H9 (cell line): Measurements from ENCODE around the gene MPZL3. TPM values are rescaled to one million over a fixed set of nuclear protein-coding genes. Genes with fewer than 3 reads are reported as not detected.

Experiments
- DNase-seq: peaks from one replicate; pipeline ENCODE4 v3.0.0-alpha.2; 2017
- H2AFZ ChIP-seq: one replicate; pipeline ENCODE4 v1.6.1; 2013; ENCODE audit warnings: mild to moderate bottlenecking, low read length, control low read depth, moderate library complexity
- H2AK5ac ChIP-seq: 2 replicates; pipeline ENCODE4 v1.6.1; 2013; ENCODE audit warnings: low read length, control low read depth, mixed read lengths; ENCODE audit not compliant: insufficient read length
- H2BK120ac ChIP-seq: one replicate; pipeline ENCODE4 v1.6.1; 2013; ENCODE audit warnings: low read depth, mild to moderate bottlenecking, low read length, control low read depth, inconsistent platforms; ENCODE audit not compliant: poor library complexity, severe bottlenecking
- H2BK12ac ChIP-seq: 2 replicates; pipeline ENCODE4 v1.6.1; 2013; ENCODE audit warnings: low read length, control low read depth, mixed read lengths, low read depth; ENCODE audit not compliant: insufficient read length
- H2BK15ac ChIP-seq: 2 replicates; pipeline ENCODE4 v1.6.1; 2013; ENCODE audit warnings: low read depth, low read length, control low read depth
- H2BK20ac ChIP-seq: one replicate; pipeline ENCODE4 v1.6.1; 2013; ENCODE audit warnings: low read depth, mild to moderate bottlenecking, low read length, control low read depth, inconsistent platforms; ENCODE audit not compliant: poor library complexity, severe bottlenecking
- H2BK5ac ChIP-seq: 2 replicates; pipeline ENCODE4 v1.6.1; 2013; ENCODE audit warnings: low read length, control low read depth, mixed read lengths; ENCODE audit not compliant: insufficient read length
- H3K14ac ChIP-seq: 2 replicates; pipeline ENCODE4 v1.6.1; 2013; ENCODE audit warnings: low read length, control low read depth; ENCODE audit not compliant: insufficient read depth
- H3K18ac ChIP-seq: 2 replicates; pipeline ENCODE4 v1.6.1; 2013; ENCODE audit warnings: low read depth, mild to moderate bottlenecking, mixed read lengths, low read length, control low read depth; ENCODE audit not compliant: insufficient read length
- H3K23ac ChIP-seq: 2 replicates; pipeline ENCODE4 v1.6.1; 2013; ENCODE audit warnings: low read length, control low read depth, mixed read lengths, low read depth; ENCODE audit not compliant: insufficient read length
- H3K23me2 ChIP-seq: 2 replicates; pipeline ENCODE4 v1.6.1; 2013; ENCODE audit warnings: low read depth, mild to moderate bottlenecking, mixed read lengths, low read length, control low read depth; ENCODE audit not compliant: insufficient read length, poor library complexity, severe bottlenecking
- H3K27ac ChIP-seq: 2 replicates; pipeline ENCODE4 v1.5.1; 2013; ENCODE audit warnings: low read length, control low read depth, mixed read lengths, low read depth; ENCODE audit not compliant: insufficient read length
- H3K27me3 ChIP-seq: 2 replicates; pipeline ENCODE4 v1.6.1; 2013; ENCODE audit warnings: low read length, control low read depth, inconsistent platforms; ENCODE audit not compliant: insufficient read depth
- H3K4ac ChIP-seq: 2 replicates; pipeline ENCODE4 v1.6.1; 2013; ENCODE audit warnings: low read depth, mild to moderate bottlenecking, control low read depth, inconsistent platforms, low read length, moderate library complexity
- H3K4me1 ChIP-seq: 2 replicates; pipeline ENCODE4 v1.6.1; 2013; ENCODE audit warnings: low read length, control low read depth, inconsistent platforms; ENCODE audit not compliant: insufficient read depth
- H3K4me2 ChIP-seq: 2 replicates; pipeline ENCODE4 v1.6.1; 2013; ENCODE audit warnings: low read length, control low read depth, mixed read lengths; ENCODE audit not compliant: insufficient read length, insufficient read depth
- H3K56ac ChIP-seq: 2 replicates; pipeline ENCODE4 v1.6.1; 2013; ENCODE audit warnings: low read depth, mild to moderate bottlenecking, mixed read lengths, low read length, control low read depth; ENCODE audit not compliant: insufficient read length
- H3K79me1 ChIP-seq: 2 replicates; pipeline ENCODE4 v1.6.1; 2013; ENCODE audit warnings: low read depth, mild to moderate bottlenecking, moderate library complexity, low read length, control low read depth, inconsistent platforms; ENCODE audit not compliant: insufficient read depth, poor library complexity, severe bottlenecking
- H3K79me2 ChIP-seq: 2 replicates; pipeline ENCODE4 v1.6.1; 2013; ENCODE audit warnings: low read length, control low read depth, inconsistent platforms; ENCODE audit not compliant: insufficient read depth
- H3K9ac ChIP-seq: 2 replicates; pipeline ENCODE4 v1.6.1; 2013; ENCODE audit warnings: low read length, control low read depth, mixed read lengths; ENCODE audit not compliant: insufficient read length; ENCODE audit errors: extremely low read depth
- H3K9me3 ChIP-seq: one replicate; pipeline ENCODE4 v1.6.1; 2013; ENCODE audit warnings: low read depth, low read length, inconsistent platforms; ENCODE audit not compliant: control insufficient read depth
- H3T11ph ChIP-seq: one replicate; pipeline ENCODE4 v1.6.1; 2013; ENCODE audit warnings: mild to moderate bottlenecking, low read length, control low read depth, inconsistent platforms
- H4K20me1 ChIP-seq: one replicate; pipeline ENCODE4 v1.6.1; 2013; ENCODE audit not compliant: control insufficient read depth, insufficient read length, insufficient read depth
- H4K5ac ChIP-seq: 2 replicates; pipeline ENCODE4 v1.6.1; 2013; ENCODE audit warnings: low read depth, mild to moderate bottlenecking, mixed read lengths, low read length, control low read depth; ENCODE audit not compliant: insufficient read length
- H4K8ac ChIP-seq: replicated peaks from 2 replicates; pipeline ENCODE4 v1.6.1; 2013; ENCODE audit warnings: low read length, control low read depth, mixed read lengths, low read depth; ENCODE audit not compliant: insufficient read length
- H4K91ac ChIP-seq: 2 replicates; pipeline ENCODE4 v1.6.1; 2013; ENCODE audit warnings: low read depth, mild to moderate bottlenecking, moderate library complexity, mixed read lengths, low read length, control low read depth; ENCODE audit not compliant: insufficient read length
- H3K27ac Mint-ChIP-seq, 3 experiments: 2 replicates in 2 of 3; 3 replicates in 1 of 3; pipeline ENCODE4 v1.8.0; 2020 to 2021; ENCODE audit warnings: mixed read lengths in 3 of 3, mild to moderate bottlenecking in 1 of 3, moderate library complexity in 1 of 3
- H3K27me3 Mint-ChIP-seq: 2 replicates; pipeline ENCODE4 v1.8.0; 2021; ENCODE audit warnings: low read depth, mild to moderate bottlenecking, moderate library complexity, mixed read lengths
- H3K36me3 Mint-ChIP-seq, 3 experiments: 2 replicates in 2 of 3; 3 replicates in 1 of 3; pipeline ENCODE4 v1.8.0; 2020 to 2021; ENCODE audit warnings: low read depth in 3 of 3, mixed read lengths in 3 of 3; ENCODE audit not compliant: insufficient read depth in 1 of 3
- H3K4me1 Mint-ChIP-seq, 2 experiments: 2 replicates each; pipeline ENCODE4 v1.8.0; 2020; ENCODE audit warnings: mixed read lengths in 2 of 2
- H3K4me3 Mint-ChIP-seq, 2 experiments: 2 replicates in 1 of 2; 3 replicates in 1 of 2; pipeline ENCODE4 v1.8.0; 2020 to 2021; ENCODE audit warnings: mild to moderate bottlenecking in 2 of 2, mixed read lengths in 2 of 2, moderate library complexity in 1 of 2
- H3K9me3 Mint-ChIP-seq, 2 experiments: 2 replicates in 1 of 2; 3 replicates in 1 of 2; pipeline ENCODE4 v1.8.0; 2020; ENCODE audit warnings: mild to moderate bottlenecking in 2 of 2, mixed read lengths in 2 of 2, moderate library complexity in 1 of 2
- CTCF ChIP-seq: fragments of 200-600 bp; sonication (generic); conservative IDR thresholded peaks from 3 replicates; pipeline ENCODE4 v1.8.0; 2021; ENCODE audit warnings: antibody characterized with exemption, mild to moderate bottlenecking
- WGBS: extraction: QIAGEN DNeasy Blood & Tissue Kit; methylation state at CpG from one replicate; pipeline ENCODE4 v1.1.7; 2013; ENCODE audit warnings: missing lambda C conversion rate, low lambda C conversion rate, mixed read lengths; ENCODE audit not compliant: insufficient read length; ENCODE audit errors: extremely low coverage; 5-methylcytosine and 5-hydroxymethylcytosine counted together
- total RNA-seq: library from RNA; stranded (reverse); gene quantifications from 2 replicates; pipeline ENCODE4 v1.2.1, GENCODE V29; 2021

MPZL3 gene
- total RNA-seq, 1 experiment from 2014 or later = 2.6 TPM

- H3K79me1 ChIP-seq = no peaks in the 10 kb centered on the region
- no peak overlapping the region for H3K23ac ChIP-seq
- H3K56ac ChIP-seq = no peak overlapping the region
- H3K9me3 ChIP-seq = no peaks in the 10 kb centered on the region
- no peaks in the 10 kb centered on the region for H3K27me3 ChIP-seq
- H3K14ac ChIP-seq = no peak overlapping the region
- no peak overlapping the region for H2BK120ac ChIP-seq
- Mint-ChIP-seq H3K4me1 (peaks cover 7 to 13% of the 10 kb centered on the region in 2 experiments; a peak in 3 of 4 replicates), H3K27ac (peak overlapping the region in 1 of 3 experiments; percentile 100; a peak in 2 of 7 replicates), H3K4me3 (peak overlapping the region in 1 of 2 experiments; percentile 90; a peak in 2 of 5 replicates), H3K27me3 (peaks cover 87% of the 10 kb centered on the region), H3K9me3 (peaks cover 0 to 5% of the 10 kb centered on the region in 2 experiments; a peak in 3 of 5 replicates), H3K36me3 (no peaks in the 10 kb centered on the region)
- no peak overlapping the region for H3K9ac ChIP-seq
- no peaks in the 10 kb centered on the region for H4K20me1 ChIP-seq
- H3K27ac ChIP-seq = peak overlapping the region; percentile 97
- H3K18ac ChIP-seq = no peak overlapping the region
- H4K91ac ChIP-seq = no peak overlapping the region
- H3K79me2 ChIP-seq = no peaks in the 10 kb centered on the region
- no peaks in the 10 kb centered on the region for H3K4me1 ChIP-seq
- H2AK5ac ChIP-seq = no peak overlapping the region
- no peak overlapping the region for H2BK5ac ChIP-seq
- H3K23me2 ChIP-seq = no peaks in the 10 kb centered on the region
- no peak overlapping the region for H2BK12ac ChIP-seq
- no peak for DNase-seq
- no peak overlapping the region for H2AFZ ChIP-seq
- no peak overlapping the region for H2BK15ac ChIP-seq
- H3K4ac ChIP-seq = no peak overlapping the region
- no peak overlapping the region for H4K5ac ChIP-seq
- no peak for TF ChIP-seq CTCF
- WGBS = no CpG with 5 or more reads among the region's 3 CpGs
- peak overlapping the region; percentile 46 for H3K4me2 ChIP-seq
- H2BK20ac ChIP-seq = no peak overlapping the region
- no peak overlapping the region for H3T11ph ChIP-seq
- H4K8ac ChIP-seq = no peak overlapping the region
Observed at GRCh38 chr11:118252688-118253087, 523 bp upstream of the MPZL3 start.
